ENCODE data around the gene KRT71.

DNA sequence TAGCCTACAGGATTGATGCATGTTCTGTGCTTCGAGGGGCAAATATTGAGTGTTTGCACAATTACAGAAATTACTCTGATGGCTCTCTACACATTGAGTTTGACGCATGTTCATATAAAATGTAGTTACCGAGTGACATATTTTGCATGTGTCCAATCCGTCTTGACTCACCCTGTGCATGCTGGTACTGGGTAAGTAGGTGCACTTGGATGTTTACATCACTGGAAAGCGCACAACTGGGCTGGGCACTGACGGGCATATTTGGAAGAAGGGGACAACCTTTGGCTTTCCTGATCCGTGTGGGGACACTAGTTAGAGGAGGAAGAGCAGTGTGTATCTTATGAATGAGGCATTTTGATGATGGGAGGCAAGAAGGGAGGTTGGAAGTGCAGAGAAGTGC lies 55.0 kb downstream of the KRT71 start:
- TF ChIP-seq CTCF (IDR thresholded peaks at IDR 0.05) (no peak), POLR2A (IDR thresholded peaks at IDR 0.05) (no peak)
